Lower leg skin (tissue), 3 donors: Measurements from ENCODE around the gene PRTFDC1.

Source experiments
- POLR2A ChIP-seq, 2 donors: fragments of 450-650 bp; IDR thresholded peaks; one replicate each; pipeline ENCODE4 v1.6.1; 2016 to 2017; ENCODE audit warnings: antibody characterized with exemption in 2 of 2, mild to moderate bottlenecking in 1 of 2, moderate library complexity in 1 of 2
- TF ChIP-seq, protein P1 (sequence below), 3 donors: fragments of 450-650 bp; IDR thresholded peaks; one replicate each; pipeline ENCODE4 v1.5.1; 2016; ENCODE audit warnings: antibody characterized with exemption in 3 of 3, mild to moderate bottlenecking in 3 of 3, moderate library complexity in 2 of 3

DNA sequence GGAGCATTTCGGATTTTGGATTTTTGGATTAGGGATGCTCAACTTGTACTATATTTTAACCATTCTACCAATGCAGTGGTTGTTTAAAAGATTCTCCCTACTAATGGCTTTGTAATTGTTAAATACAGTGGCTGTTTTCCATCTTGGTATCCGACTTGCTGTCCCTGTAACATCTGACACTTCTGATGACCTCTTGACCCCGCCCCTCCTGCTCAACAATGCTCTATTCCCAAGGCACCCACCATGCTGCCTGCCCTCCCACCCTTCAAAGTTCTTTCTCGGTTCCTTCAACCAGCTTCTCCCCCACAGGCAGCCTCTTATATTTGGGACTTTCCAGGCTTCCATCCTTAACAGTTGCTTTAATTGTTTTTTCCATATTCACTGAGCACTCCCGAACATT, 2.0 kb downstream of the PRTFDC1 start:
- TF ChIP-seq, protein P1, sequence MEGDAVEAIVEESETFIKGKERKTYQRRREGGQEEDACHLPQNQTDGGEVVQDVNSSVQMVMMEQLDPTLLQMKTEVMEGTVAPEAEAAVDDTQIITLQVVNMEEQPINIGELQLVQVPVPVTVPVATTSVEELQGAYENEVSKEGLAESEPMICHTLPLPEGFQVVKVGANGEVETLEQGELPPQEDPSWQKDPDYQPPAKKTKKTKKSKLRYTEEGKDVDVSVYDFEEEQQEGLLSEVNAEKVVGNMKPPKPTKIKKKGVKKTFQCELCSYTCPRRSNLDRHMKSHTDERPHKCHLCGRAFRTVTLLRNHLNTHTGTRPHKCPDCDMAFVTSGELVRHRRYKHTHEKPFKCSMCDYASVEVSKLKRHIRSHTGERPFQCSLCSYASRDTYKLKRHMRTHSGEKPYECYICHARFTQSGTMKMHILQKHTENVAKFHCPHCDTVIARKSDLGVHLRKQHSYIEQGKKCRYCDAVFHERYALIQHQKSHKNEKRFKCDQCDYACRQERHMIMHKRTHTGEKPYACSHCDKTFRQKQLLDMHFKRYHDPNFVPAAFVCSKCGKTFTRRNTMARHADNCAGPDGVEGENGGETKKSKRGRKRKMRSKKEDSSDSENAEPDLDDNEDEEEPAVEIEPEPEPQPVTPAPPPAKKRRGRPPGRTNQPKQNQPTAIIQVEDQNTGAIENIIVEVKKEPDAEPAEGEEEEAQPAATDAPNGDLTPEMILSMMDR (IDR thresholded peaks at IDR 0.05) = no peak
- TF ChIP-seq POLR2A (IDR thresholded peaks at IDR 0.05) = no peak
